PFSK-1 (cell line): ENCODE results near the gene MIR17HG.

Experiments used
- FOXP2 ChIP-seq: optimal IDR thresholded peaks from 2 replicates; pipeline ENCODE3; 2011; ENCODE audit warnings: borderline replicate concordance, control low read depth, inconsistent platforms; ENCODE audit not compliant: insufficient read depth; ENCODE audit errors: extremely low read length, extremely low read depth
- POLR2AphosphoS5 ChIP-seq: IDR thresholded peaks from 2 replicates; pipeline ENCODE4 v1.6.1; 2012; ENCODE audit warnings: low read depth, mild to moderate bottlenecking, control low read depth, low read length, moderate library complexity
- REST ChIP-seq, 2 experiments: IDR thresholded peaks; 2 replicates each; pipeline versions ENCODE4 v1.6.1 to v1.8.0; 2011 to 2012; ENCODE audit warnings: low read depth in 2 of 2, low read length in 2 of 2, control low read depth in 1 of 2, inconsistent platforms in 1 of 2, mild to moderate bottlenecking in 1 of 2, moderate library complexity in 1 of 2; ENCODE audit not compliant: insufficient read depth in 1 of 2
- SIN3A ChIP-seq: IDR thresholded peaks from 2 replicates; pipeline ENCODE4 v1.6.1; 2012; ENCODE audit warnings: mild to moderate bottlenecking, low read length, moderate library complexity, borderline replicate concordance; ENCODE audit not compliant: insufficient read depth
- TAF1 ChIP-seq: IDR thresholded peaks from 2 replicates; pipeline ENCODE4 v1.6.1; 2012; ENCODE audit warnings: low read length, control low read depth, borderline replicate concordance; ENCODE audit not compliant: insufficient read depth

Gene MIR17HG

DNA sequence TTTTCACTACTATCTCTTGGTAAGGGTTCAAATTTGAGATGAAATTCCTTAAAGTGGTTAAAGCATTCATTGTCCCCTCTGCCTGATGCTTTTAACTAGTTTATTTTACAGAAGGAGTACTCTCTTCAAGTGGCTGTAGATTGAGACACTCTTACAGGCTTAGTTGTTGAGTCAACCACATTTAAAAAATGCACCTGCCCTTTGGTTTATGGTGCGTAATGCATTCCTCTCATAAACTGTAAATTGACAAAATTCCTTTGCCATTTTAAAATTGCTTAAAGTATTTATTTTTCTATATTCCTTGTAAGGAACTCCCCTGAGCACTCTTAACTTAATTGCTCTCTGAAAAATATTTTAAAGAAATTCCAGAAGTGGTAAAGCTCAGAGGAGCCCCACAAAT lies 50.1 kb downstream of the MIR17HG start:
- TF ChIP-seq FOXP2: no peak

DNA sequence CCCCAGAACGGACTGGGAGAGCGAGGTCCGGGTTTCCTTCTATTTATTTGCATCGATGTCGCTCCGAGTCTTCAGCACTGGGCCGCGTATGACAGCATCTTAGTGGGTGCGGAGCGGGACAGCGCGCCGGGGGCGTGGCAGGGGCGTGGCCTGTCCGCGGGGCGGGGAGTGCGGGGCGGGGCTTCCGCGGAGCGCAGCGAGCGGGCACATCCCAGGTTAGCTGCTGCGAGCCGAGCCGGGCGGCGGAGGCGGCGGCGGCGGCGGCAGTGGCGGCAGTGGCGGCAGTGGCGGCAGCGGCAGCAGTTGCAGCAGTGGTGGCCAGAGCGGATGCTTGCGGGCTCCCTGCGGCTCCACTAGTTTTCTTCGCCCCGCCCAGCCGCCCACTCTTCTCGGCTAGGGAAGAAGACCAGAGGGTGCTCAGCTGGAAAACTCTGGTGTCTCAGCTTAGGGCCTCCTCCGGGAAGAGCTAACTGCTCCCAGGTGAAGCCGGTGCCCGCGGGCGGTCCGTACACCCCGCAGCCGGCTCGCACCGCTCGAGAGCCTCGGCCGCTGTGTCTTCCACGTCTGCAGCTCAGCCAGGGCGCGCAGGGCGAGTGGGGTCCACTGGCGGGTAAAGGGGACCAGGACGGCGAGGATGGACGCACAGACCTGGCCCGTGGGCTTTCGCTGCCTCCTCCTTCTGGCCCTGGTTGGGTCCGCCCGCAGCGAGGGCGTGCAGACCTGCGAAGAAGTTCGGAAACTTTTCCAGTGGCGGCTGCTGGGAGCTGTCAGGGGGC lies 51.1 kb downstream of the MIR17HG start, which contains the start of gene GPC5:
Gene GPC5 (plus strand): TSS at position 209 of the 776 bp plus-strand sequence.
- TF ChIP-seq FOXP2 (no peak), SIN3A (no peak), REST (IDR thresholded peaks at IDR 0.05; ENCODE audit: insufficient read depth in 1 of 2, low read depth in 2 of 2, low read length in 2 of 2) (no peak), TAF1 (no peak), POLR2AphosphoS5 (no peak)

DNA sequence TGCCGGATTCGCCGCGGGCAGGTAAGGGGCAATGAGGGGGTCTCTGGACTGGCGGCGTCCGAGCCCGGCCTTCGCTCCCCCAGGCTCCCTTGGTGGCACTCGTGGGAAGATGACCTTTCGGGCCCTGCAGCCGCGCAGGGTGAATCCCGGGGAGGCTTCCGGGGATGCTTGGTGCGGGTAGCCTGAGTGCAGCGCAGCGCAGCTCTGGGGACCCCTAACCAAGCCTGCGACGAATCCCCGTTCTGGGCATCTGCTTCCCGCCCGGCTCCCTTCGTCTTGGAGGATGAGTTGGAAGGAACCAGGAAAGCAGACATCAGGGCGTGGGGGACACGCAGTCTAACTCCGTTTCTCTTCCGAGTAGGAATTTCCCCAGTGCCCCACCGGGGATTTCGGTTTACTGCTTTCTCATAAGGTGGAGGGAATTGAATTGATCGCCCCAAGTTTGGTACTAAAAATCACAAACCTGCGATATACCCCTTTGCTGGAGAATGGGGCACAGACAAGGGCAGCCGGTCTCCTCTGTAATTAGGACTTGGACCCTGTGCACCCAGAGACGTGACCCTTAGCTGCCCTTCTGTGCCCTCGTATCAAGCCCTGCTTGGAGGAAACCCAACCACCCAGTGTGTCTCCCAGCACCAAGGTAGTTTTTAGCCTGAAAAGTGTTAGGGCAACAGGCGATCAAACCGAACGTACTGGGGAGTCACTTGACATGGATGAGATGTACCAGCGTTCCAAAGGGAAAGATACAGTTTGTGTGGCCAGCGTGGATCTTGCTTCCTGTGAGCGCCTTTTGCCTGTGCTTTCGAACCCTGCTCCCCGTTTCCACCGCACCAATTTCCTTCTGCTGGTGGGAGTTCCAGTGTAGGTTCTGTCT lies 51.9 kb downstream of the MIR17HG start:
- TF ChIP-seq TAF1: no peak
- no peak for TF ChIP-seq POLR2AphosphoS5
- TF ChIP-seq SIN3A: no peak
- no peak for TF ChIP-seq REST (IDR thresholded peaks at IDR 0.05; ENCODE audit: insufficient read depth in 1 of 2, low read depth in 2 of 2, low read length in 2 of 2)
- no peak for TF ChIP-seq FOXP2

- TF ChIP-seq SIN3A: no peak
- TF ChIP-seq POLR2AphosphoS5: no peak
- no peak for TF ChIP-seq TAF1
- TF ChIP-seq REST (IDR thresholded peaks at IDR 0.05; ENCODE audit: insufficient read depth in 1 of 2, low read depth in 2 of 2, low read length in 2 of 2): no peak
- no peak for TF ChIP-seq FOXP2
Observed at GRCh38 chr13:91400063-91400399, 52.5 kb downstream of the MIR17HG start.

- TF ChIP-seq POLR2AphosphoS5 (no peak), REST (IDR thresholded peaks at IDR 0.05; ENCODE audit: insufficient read depth in 1 of 2, low read depth in 2 of 2, low read length in 2 of 2) (no peak), FOXP2 (no peak), SIN3A (no peak), TAF1 (no peak)
Observed at GRCh38 chr13:91400671-91401070, 53.2 kb downstream of the MIR17HG start.
